ENCODE data around the gene TNFSF10. TPM values are rescaled to one million over a fixed set of nuclear protein-coding genes. Genes with fewer than 3 reads are reported as not detected.

TNFSF10 gene
- total and polyA plus RNA-seq, 2 of the 4 experiments (the other 2 are of a cell fraction) = 0.63 to 1.3 TPM

Small RNA genes within 50 kb of the gene (microRNA-seq; reads per million reads assigned to microRNA genes)
- not detected for gene AC007919.1 (ENCODE audit: insufficient read depth, insufficient read length)

Small RNA genes within 50 kb of the gene (small RNA-seq; reads per million reads assigned to genes)
- 0 reads per million in 5 experiments for gene AC007919.1

Other genes starting within 250 kb of the TNFSF10 start
- gene GHSR, start 75.0 kb downstream of the TNFSF10 start, total RNA-seq (2012; rRNA removed) = not detected in 2 replicates
- not detected in 2 replicates for gene GHSR, start 75.0 kb downstream of the TNFSF10 start, polyA plus RNA-seq (2012; rRNA removed)
- 23.3 and 28.9 TPM in 2 replicates for gene NCEH1, start 187.6 kb upstream of the TNFSF10 start, total RNA-seq (2012; rRNA removed)
- 22.3 and 23.5 TPM in 2 replicates for gene NCEH1, start 187.6 kb upstream of the TNFSF10 start, polyA plus RNA-seq (2012; rRNA removed)
- gene ECT2, start 227.3 kb upstream of the TNFSF10 start, total RNA-seq (2012; rRNA removed) = 37.8 and 55.8 TPM in 2 replicates
- gene ECT2, start 227.3 kb upstream of the TNFSF10 start, polyA plus RNA-seq (2012; rRNA removed) = 14.3 and 18.1 TPM in 2 replicates